HepG2 (cell line): ENCODE measurements around the gene PGR. TPM values are rescaled to one million over a fixed set of nuclear protein-coding genes. Genes with fewer than 3 reads are reported as not detected.

Source experiments
- ATAC-seq: fragments of 200-7000 bp; cut with Tn5 transposase; 3 replicates; pipeline ENCODE4 v1.9.1; 2020; ENCODE audit warnings: mild to moderate bottlenecking, moderate library complexity
- BruUV-seq: library from RNA; stranded (reverse); fragments of 400-500 nt; replicated peaks from 2 replicates; lab custom pipeline; 2021; lab: Mats Ljungman, UMichigan
- CTCF ChIA-PET: fragments of 300-600 bp; formaldehyde crosslinking; extraction: SDS; loops from one replicate; lab custom pipeline; 2021; ENCODE audit warnings: low total read pairs, inconsistent platforms, low intra/inter-chr PET ratio; lab: Yijun Ruan, JAX
- POLR2A ChIA-PET: fragments of 350-600 bp; sonication (Branson Sonifier 250); formaldehyde crosslinking; loops from one replicate; lab custom pipeline; 2020; ENCODE audit warnings: antibody characterized with exemption, inconsistent platforms; lab: Yijun Ruan, JAX
- DNase-seq: peaks from one replicate; pipeline ENCODE4 v3.0.0-alpha.2; 2015; ENCODE audit warnings: low spot score
- FAIRE-seq: peaks from 3 replicates; lab custom pipeline; 2011; peaks lifted over from hg19 to GRCh38; lab: Jason Lieb, UNC
- H2AFZ ChIP-seq: one replicate; pipeline ENCODE4 v1.6.1; 2011; ENCODE audit warnings: low read length, inconsistent platforms
- H3K27ac ChIP-seq: fragments of 300-600 bp; 3 replicates; pipeline ENCODE4 v1.8.0; 2011; ENCODE audit warnings: mixed run types, mild to moderate bottlenecking, mixed read lengths, low read length, inconsistent platforms; ENCODE audit not compliant: insufficient read depth; ENCODE audit errors: extremely low read length
- H3K27me3 ChIP-seq, 2 experiments: fragments of 200-600 bp in 1 of 2; 2 replicates in 1 of 2; 3 replicates in 1 of 2; pipeline versions ENCODE4 v1.6.0 to v1.8.0; 2011; ENCODE audit warnings: low read length in 2 of 2, mild to moderate bottlenecking in 2 of 2, moderate library complexity in 2 of 2, inconsistent platforms in 1 of 2; ENCODE audit not compliant: insufficient read depth in 2 of 2, control insufficient read depth in 1 of 2
- H3K36me3 ChIP-seq, 2 experiments: fragments of 200-600 bp in 1 of 2; replicated peaks in 1 of 2; 2 replicates in 1 of 2; 3 replicates in 1 of 2; pipeline versions ENCODE4 v1.5.1 to v1.8.0; 2011; ENCODE audit warnings: low read length in 2 of 2, inconsistent platforms in 1 of 2; ENCODE audit not compliant: insufficient read depth in 2 of 2, control insufficient read depth in 1 of 2
- H3K4me1 ChIP-seq: 2 replicates; pipeline ENCODE4 v1.5.1; 2012; ENCODE audit warnings: low read length, inconsistent platforms; ENCODE audit not compliant: insufficient read depth
- H3K4me2 ChIP-seq: 2 replicates; pipeline ENCODE4 v1.6.0; 2011; ENCODE audit warnings: low read depth, low read length, inconsistent platforms
- H3K4me3 ChIP-seq, 3 experiments: fragments of 200-600 bp in 1 of 3; sonication (generic), shearing (Covaris generic) in 1 of 3; replicated peaks in 1 of 3; 2 replicates each; pipeline ENCODE4 v1.5.1; 2011 to 2016; ENCODE audit warnings: low read length in 3 of 3, inconsistent platforms in 2 of 3, low read depth in 2 of 3, mild to moderate bottlenecking in 2 of 3, control low read depth in 1 of 3, mixed read lengths in 1 of 3; ENCODE audit not compliant: insufficient read depth in 1 of 3
- H3K79me2 ChIP-seq: one replicate; pipeline ENCODE4 v1.6.1; 2011; ENCODE audit warnings: low read length, inconsistent platforms; ENCODE audit not compliant: insufficient read depth
- H3K9ac ChIP-seq: 2 replicates; pipeline ENCODE4 v1.6.0; 2011; ENCODE audit warnings: mild to moderate bottlenecking, low read depth, low read length, inconsistent platforms; ENCODE audit not compliant: insufficient read depth
- H3K9me3 ChIP-seq: 2 replicates; pipeline ENCODE4 v1.5.1; 2012; ENCODE audit warnings: mild to moderate bottlenecking, low read length
- H4K20me1 ChIP-seq: 2 replicates; pipeline ENCODE4 v1.6.0; 2011; ENCODE audit warnings: inconsistent platforms, mild to moderate bottlenecking, low read length, moderate library complexity; ENCODE audit not compliant: insufficient read depth
- ELF1 ChIP-seq: sonication (generic); formaldehyde crosslinking; IDR thresholded peaks from 2 replicates; pipeline ENCODE4 v1.4.0; 2020; ENCODE audit warnings: missing genetic modification reagents
- FLYWCH1 ChIP-seq: sonication (generic); formaldehyde crosslinking; IDR thresholded peaks from 2 replicates; pipeline ENCODE4 v1.8.1; 2023; ENCODE audit warnings: mild to moderate bottlenecking, missing genetic modification reagents
- MATR3 ChIP-seq: sonication (generic); formaldehyde crosslinking; IDR thresholded peaks from 2 replicates; pipeline ENCODE4 v1.4.0; 2020; ENCODE audit warnings: missing genetic modification reagents
- PCBP2 ChIP-seq: fragments of 200-400 bp; formaldehyde crosslinking; optimal IDR thresholded peaks from 2 replicates; pipeline ENCODE3; 2018; ENCODE audit warnings: low read length, low read depth; ENCODE audit not compliant: poor library complexity, severe bottlenecking
- POGZ ChIP-seq: sonication (generic); formaldehyde crosslinking; IDR thresholded peaks from 2 replicates; pipeline ENCODE4 v1.4.0; 2020; ENCODE audit warnings: mild to moderate bottlenecking, missing genetic modification reagents
- RBAK ChIP-seq: sonication (generic); formaldehyde crosslinking; IDR thresholded peaks from 2 replicates; pipeline ENCODE4 v1.5.1; 2020; ENCODE audit warnings: mild to moderate bottlenecking, missing genetic modification reagents
- SKIL ChIP-seq: sonication (generic); formaldehyde crosslinking; IDR thresholded peaks from 2 replicates; pipeline ENCODE4 v1.8.0; 2022; ENCODE audit warnings: missing genetic modification reagents, mild to moderate bottlenecking, moderate library complexity, borderline replicate concordance
- ZNF292 ChIP-seq: sonication (generic); formaldehyde crosslinking; IDR thresholded peaks from 2 replicates; pipeline ENCODE4 v1.8.1; 2022; ENCODE audit warnings: mild to moderate bottlenecking, low read depth, missing genetic modification reagents, borderline replicate concordance
- ZNF335 ChIP-seq: sonication (generic); formaldehyde crosslinking; IDR thresholded peaks from 2 replicates; pipeline ENCODE4 v1.4.0; 2020; ENCODE audit warnings: missing genetic modification reagents
- ZNF513 ChIP-seq: sonication (generic); formaldehyde crosslinking; conservative IDR thresholded peaks from 2 replicates; pipeline ENCODE4 v1.5.0; 2020; ENCODE audit warnings: missing genetic modification reagents
- ZNF605 ChIP-seq: sonication (generic); formaldehyde crosslinking; IDR thresholded peaks from 2 replicates; pipeline ENCODE4 v1.8.0; 2022; ENCODE audit warnings: mild to moderate bottlenecking, missing genetic modification reagents
- WGBS: methylation state at CpG from one replicate; pipeline ENCODE4 v1.1.6; 2017; ENCODE audit warnings: low lambda C conversion rate; 5-methylcytosine and 5-hydroxymethylcytosine counted together
- in situ Hi-C: cut with HindIII; loops from 2 replicates; pipeline ENCODE4 v1.10.0; 2017; ENCODE audit warnings: low pct_unique_long_range_greater_than_20kb; ENCODE audit not compliant: extremely low pct_ligation_motif_present
- intact Hi-C: fragments of 100-400 bp; cut with micrococcal nuclease; formaldehyde crosslinking; loops from one replicate; pipeline ENCODE4 v1.10.0; 2022; ENCODE audit not compliant: unreplicated experiment
- polyA plus RNA-seq, 8 experiments: library from polyadenylated mRNA; depleted of rRNA in 3 of 8; stranded (reverse) in 7 of 8; unstranded in 1 of 8; fragments of >200 nt; fragmentation: Illumina TruSeq in 4 of 8; extraction: Trizol in 4 of 8; gene quantifications; 2 replicates each; pipeline versions ENCODE4 v1.2.1 to v1.2.3, GENCODE V29; 2011 to 2016; ENCODE audit warnings: low read depth in 4 of 8, missing spikeins in 1 of 8, mixed read lengths in 1 of 8; ENCODE audit not compliant: insufficient read depth in 1 of 8
- total RNA-seq, 5 experiments: library from RNA; depleted of rRNA; stranded (reverse); fragments of >200 nt; fragmentation: Illumina TruSeq; extraction: Trizol; gene quantifications; 2 replicates each; pipeline ENCODE4 v1.2.3, GENCODE V29; 2016; ENCODE audit warnings: low read depth in 1 of 5
- TF ChIP-seq, protein P1 (sequence below): sonication (generic); formaldehyde crosslinking; IDR thresholded peaks from 2 replicates; pipeline ENCODE4 v1.4.0; 2020; ENCODE audit warnings: mild to moderate bottlenecking, low read depth, missing genetic modification reagents

PGR gene
- total and polyA plus RNA-seq, 2 of the 13 experiments (the other 11 are each of a cell fraction or from before 2014, with no cell fraction given), result not detected

DNA sequence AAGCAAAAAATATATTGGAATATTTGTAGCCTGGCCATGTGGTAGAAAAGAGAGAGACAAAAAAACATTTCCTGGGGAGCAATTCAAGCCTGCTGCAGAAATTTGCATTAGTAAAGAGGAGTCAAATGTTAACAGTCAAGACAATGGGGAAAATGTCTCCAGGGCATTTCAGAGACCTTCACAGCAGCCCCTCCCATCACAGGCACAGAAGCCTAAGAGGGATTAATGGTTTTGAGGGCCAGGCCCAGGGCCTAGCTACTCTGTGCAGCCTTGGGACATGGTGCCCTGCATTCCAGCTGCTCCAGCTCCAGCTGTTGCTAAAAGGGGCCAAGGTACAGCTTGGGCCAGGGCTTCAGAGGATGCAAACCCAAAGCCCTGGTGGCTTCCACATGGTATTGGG is 46.8 kb downstream of the PGR start (continued):
- TF ChIP-seq FLYWCH1 (CRISPR knock-in tag), result no peak
- no peak for TF ChIP-seq ELF1 (CRISPR knock-in tag)
- TF ChIP-seq ZNF335 (CRISPR knock-in tag), result no peak
- TF ChIP-seq, protein P1, sequence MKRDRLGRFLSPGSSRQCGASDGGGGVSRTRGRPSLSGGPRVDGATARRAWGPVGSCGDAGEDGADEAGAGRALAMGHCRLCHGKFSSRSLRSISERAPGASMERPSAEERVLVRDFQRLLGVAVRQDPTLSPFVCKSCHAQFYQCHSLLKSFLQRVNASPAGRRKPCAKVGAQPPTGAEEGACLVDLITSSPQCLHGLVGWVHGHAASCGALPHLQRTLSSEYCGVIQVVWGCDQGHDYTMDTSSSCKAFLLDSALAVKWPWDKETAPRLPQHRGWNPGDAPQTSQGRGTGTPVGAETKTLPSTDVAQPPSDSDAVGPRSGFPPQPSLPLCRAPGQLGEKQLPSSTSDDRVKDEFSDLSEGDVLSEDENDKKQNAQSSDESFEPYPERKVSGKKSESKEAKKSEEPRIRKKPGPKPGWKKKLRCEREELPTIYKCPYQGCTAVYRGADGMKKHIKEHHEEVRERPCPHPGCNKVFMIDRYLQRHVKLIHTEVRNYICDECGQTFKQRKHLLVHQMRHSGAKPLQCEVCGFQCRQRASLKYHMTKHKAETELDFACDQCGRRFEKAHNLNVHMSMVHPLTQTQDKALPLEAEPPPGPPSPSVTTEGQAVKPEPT, result no peak
- no peak for TF ChIP-seq RBAK (CRISPR knock-in tag)
- TF ChIP-seq PCBP2, result no peak
- TF ChIP-seq ZNF605 (CRISPR knock-in tag), result no peak
- no peak for TF ChIP-seq MATR3 (CRISPR knock-in tag)
- no peak for TF ChIP-seq SKIL (CRISPR knock-in tag)

DNA sequence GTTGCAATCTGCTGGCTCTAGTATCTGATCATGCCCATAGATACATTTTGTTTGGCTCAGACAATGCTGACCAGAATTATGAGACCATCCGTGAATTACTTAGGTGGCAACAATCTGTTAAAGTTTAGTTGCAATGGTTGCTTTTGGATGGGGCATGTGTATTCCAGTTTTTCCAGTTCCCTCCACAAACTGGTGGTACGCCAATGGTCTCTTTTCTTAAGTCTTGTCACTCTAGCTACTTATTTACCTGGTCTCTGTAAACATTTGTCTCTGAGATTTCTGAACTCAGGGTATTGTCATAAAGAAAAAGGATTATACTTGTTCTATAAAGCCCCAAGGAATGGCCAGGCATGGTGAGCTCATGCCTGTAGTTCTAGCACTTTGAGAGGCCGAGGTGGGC is 65.9 kb downstream of the PGR start:
- Histone ChIP-seq H3K36me3 (no peaks in the 10 kb centered on the region), H3K9ac (no peak overlapping the region), H3K4me3 (no peak overlapping the region), H3K4me2 (no peak overlapping the region), H3K4me1 (no peaks in the 10 kb centered on the region), H4K20me1 (no peaks in the 10 kb centered on the region), H3K27me3 (no peaks in the 10 kb centered on the region), H3K9me3 (no peaks in the 10 kb centered on the region), H2AFZ (no peak overlapping the region), H3K27ac (no peak overlapping the region), H3K79me2 (no peaks in the 10 kb centered on the region)
- FAIRE-seq, result no peak
- ChIA-PET POLR2A (no interaction called here), CTCF (no interaction called here)
- in situ Hi-C loops (no loop called here), intact Hi-C loops (no loop called here)
- no peak for ATAC-seq
- TF ChIP-seq ZNF513 (CRISPR knock-in tag) (no peak), ZNF292 (CRISPR knock-in tag) (no peak), POGZ (CRISPR knock-in tag) (no peak)
- WGBS, result 3% methylated on average over 3 of the region's 3 CpGs
- DNase-seq, result no peak
- no TSS peak for BruUV-seq
